Endodermal cell (in vitro differentiated cells): Measurements from ENCODE around the gene TEX29. TPM values are rescaled to one million over a fixed set of nuclear protein-coding genes. Genes with fewer than 3 reads are reported as not detected.

Experiments used
- DNase-seq: peaks from one replicate; pipeline ENCODE4 v3.0.0-alpha.2; 2017
- H3K27ac ChIP-seq: 2 replicates; pipeline ENCODE4 v1.5.1; 2013; ENCODE audit warnings: mild to moderate bottlenecking, low read depth, low read length, moderate library complexity
- H3K27me3 ChIP-seq: 2 replicates; pipeline ENCODE4 v1.6.1; 2013; ENCODE audit warnings: mild to moderate bottlenecking, low read length, moderate library complexity; ENCODE audit not compliant: insufficient read depth, control insufficient read depth, poor library complexity, severe bottlenecking
- H3K36me3 ChIP-seq: 2 replicates; pipeline ENCODE4 v1.7.0; 2013; ENCODE audit warnings: mild to moderate bottlenecking, low read length, moderate library complexity; ENCODE audit not compliant: control insufficient read depth, insufficient read depth
- H3K4me1 ChIP-seq: one replicate; pipeline ENCODE4 v1.7.0; 2013; ENCODE audit warnings: low read length; ENCODE audit not compliant: control insufficient read depth, insufficient read depth
- H3K4me3 ChIP-seq: 2 replicates; pipeline ENCODE4 v1.5.1; 2013; ENCODE audit warnings: mild to moderate bottlenecking, low read length, moderate library complexity
- H3K9ac ChIP-seq: 2 replicates; pipeline ENCODE4 v1.6.1; 2013; ENCODE audit warnings: mild to moderate bottlenecking, low read length, moderate library complexity; ENCODE audit not compliant: poor library complexity, severe bottlenecking; ENCODE audit errors: extremely low read depth
- H3K9me3 ChIP-seq: 2 replicates; pipeline ENCODE4 v1.6.1; 2013; ENCODE audit warnings: mild to moderate bottlenecking, low read length, moderate library complexity; ENCODE audit not compliant: control insufficient read depth
- H3K27ac Mint-ChIP-seq: 2 replicates; pipeline ENCODE4 v1.8.0; 2020; ENCODE audit warnings: mixed read lengths
- H3K27me3 Mint-ChIP-seq: 2 replicates; pipeline ENCODE4 v1.8.0; 2021; ENCODE audit warnings: mild to moderate bottlenecking, mixed read lengths; ENCODE audit not compliant: insufficient read depth
- H3K36me3 Mint-ChIP-seq: 2 replicates; pipeline ENCODE4 v1.8.0; 2020; ENCODE audit warnings: low read depth, mixed read lengths
- H3K4me1 Mint-ChIP-seq: 2 replicates; pipeline ENCODE4 v1.8.0; 2020; ENCODE audit warnings: mixed read lengths
- H3K4me3 Mint-ChIP-seq: 2 replicates; pipeline ENCODE4 v1.8.0; 2020; ENCODE audit warnings: mild to moderate bottlenecking, moderate library complexity, mixed read lengths
- H3K9me3 Mint-ChIP-seq: 2 replicates; pipeline ENCODE4 v1.8.0; 2020; ENCODE audit warnings: mild to moderate bottlenecking, mixed read lengths
- CTCF ChIP-seq: fragments of 200-600 bp; sonication (generic); conservative IDR thresholded peaks from 2 replicates; pipeline ENCODE4 v1.5.0; 2021; ENCODE audit warnings: antibody characterized with exemption, mild to moderate bottlenecking
- WGBS, 2 experiments: methylation state at CpG; one replicate each; pipeline versions ENCODE4 v1.1.5 to v1.1.7; 2013; ENCODE audit warnings: missing lambda C conversion rate in 2 of 2, mixed read lengths in 1 of 2; ENCODE audit not compliant: insufficient coverage in 1 of 2, insufficient read length in 1 of 2; 5-methylcytosine and 5-hydroxymethylcytosine counted together
- total RNA-seq, 2 donors: library from RNA; stranded (reverse); fragmentation: NEBNext Ultra II Directional in 1 of 2; extraction: Animal tissue kit (Norgen Biotek cat#: 25700) in 1 of 2; gene quantifications; 2 replicates in 1 of 2; 3 replicates in 1 of 2; pipeline ENCODE4 v1.2.1, GENCODE V29; 2021

The TEX29 gene
- total RNA-seq, 2 donors from 2014 or later, result 0.69 TPM; not detected in 1

- Histone ChIP-seq H3K9me3 (no peaks in the 10 kb centered on the region), H3K9ac (no peak overlapping the region), H3K27me3 (no peaks in the 10 kb centered on the region), H3K4me1 (no peaks in the 10 kb centered on the region), H3K27ac (no peak overlapping the region), H3K4me3 (no peak overlapping the region), H3K36me3 (peaks cover 62% of the 10 kb centered on the region)
- Mint-ChIP-seq H3K4me1 (peaks cover 6% of the 10 kb centered on the region), H3K9me3 (no peaks in the 10 kb centered on the region), H3K36me3 (peaks cover 39% of the 10 kb centered on the region), H3K4me3 (no peak overlapping the region), H3K27ac (no peak overlapping the region), H3K27me3 (no peaks in the 10 kb centered on the region)
- no peak for TF ChIP-seq CTCF
- 93 to 97% methylated on average over 12 to 14 of the region's 14 CpGs for WGBS, 2 experiments
- no peak for DNase-seq
These were observed 28.5 kb upstream of the TEX29 start for GRCh38 chr13:111291908-111292307.

GRCh38 chr13:111292710-111293485 lies 27.5 kb upstream of the TEX29 start:
- no peak overlapping the region for H3K4me3 Mint-ChIP-seq
- H3K27ac Mint-ChIP-seq, result no peak overlapping the region
- WGBS, 2 experiments, result 96 to 97% methylated on average over 10 to 13 of the region's 13 CpGs
- Histone ChIP-seq H3K4me1 (no peaks in the 10 kb centered on the region), H3K27ac (no peak overlapping the region), H3K9me3 (no peaks in the 10 kb centered on the region), H3K36me3 (peaks cover 68% of the 10 kb centered on the region), H3K9ac (no peak overlapping the region), H3K27me3 (no peaks in the 10 kb centered on the region), H3K4me3 (no peak overlapping the region)
- H3K9me3 Mint-ChIP-seq, result no peaks in the 10 kb centered on the region
- H3K4me1 Mint-ChIP-seq, result peaks cover 6% of the 10 kb centered on the region
- H3K36me3 Mint-ChIP-seq, result peaks cover 33% of the 10 kb centered on the region
- no peaks in the 10 kb centered on the region for H3K27me3 Mint-ChIP-seq
- no peak for DNase-seq
- no peak for TF ChIP-seq CTCF

GRCh38 chr13:111295886-111296285 lies 24.6 kb upstream of the TEX29 start:
- no peaks in the 10 kb centered on the region for H3K27me3 Mint-ChIP-seq

More at GRCh38 chr13:111295886-111296285, 24.6 kb upstream of the TEX29 start:
- WGBS, 2 experiments, result 91 to 96% methylated on average over 8 to 9 of the region's 9 CpGs
- Histone ChIP-seq H3K27ac (no peak overlapping the region), H3K4me1 (no peaks in the 10 kb centered on the region), H3K36me3 (peaks cover 53% of the 10 kb centered on the region), H3K4me3 (no peak overlapping the region), H3K9ac (no peak overlapping the region), H3K9me3 (no peaks in the 10 kb centered on the region), H3K27me3 (no peaks in the 10 kb centered on the region)
- Mint-ChIP-seq H3K4me3 (no peak overlapping the region), H3K27ac (no peak overlapping the region), H3K36me3 (peaks cover 26% of the 10 kb centered on the region), H3K4me1 (no peaks in the 10 kb centered on the region), H3K9me3 (no peaks in the 10 kb centered on the region)
- DNase-seq, result no peak
- no peak for TF ChIP-seq CTCF
